ENCODE results near the gene EIF5. TPM values are rescaled to one million over a fixed set of nuclear protein-coding genes. Genes with fewer than 3 reads are reported as not detected.

The EIF5 gene
- total RNA-seq, 1 experiment from 2014 or later = 392 TPM

DNA sequence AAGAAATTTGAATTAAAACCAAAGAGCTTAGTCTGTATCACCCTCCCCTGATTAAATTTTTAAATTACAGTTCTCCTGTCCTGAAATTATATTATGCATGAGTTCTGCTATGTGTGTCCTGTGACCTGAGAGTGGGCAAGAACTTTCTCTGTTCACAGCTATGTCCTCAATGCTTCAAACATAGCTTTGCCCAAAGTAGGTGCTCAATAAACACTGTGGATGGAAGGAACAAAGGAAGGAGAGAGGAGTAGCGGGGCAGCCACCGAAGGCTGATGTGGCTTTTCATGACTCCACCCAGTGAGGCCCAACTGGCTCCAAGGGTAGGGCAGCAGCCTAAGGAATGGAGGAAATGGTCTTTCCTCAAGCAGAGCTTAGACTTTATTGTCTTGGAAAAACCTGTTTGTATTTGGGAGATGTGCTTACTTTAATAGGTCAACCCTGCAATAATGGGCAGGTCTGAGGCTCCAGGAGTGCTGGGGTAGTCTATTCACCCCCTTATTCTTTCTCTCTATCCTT, 43.5 kb downstream of the EIF5 start:
- POLR2A ChIA-PET = no interaction called here

DNA sequence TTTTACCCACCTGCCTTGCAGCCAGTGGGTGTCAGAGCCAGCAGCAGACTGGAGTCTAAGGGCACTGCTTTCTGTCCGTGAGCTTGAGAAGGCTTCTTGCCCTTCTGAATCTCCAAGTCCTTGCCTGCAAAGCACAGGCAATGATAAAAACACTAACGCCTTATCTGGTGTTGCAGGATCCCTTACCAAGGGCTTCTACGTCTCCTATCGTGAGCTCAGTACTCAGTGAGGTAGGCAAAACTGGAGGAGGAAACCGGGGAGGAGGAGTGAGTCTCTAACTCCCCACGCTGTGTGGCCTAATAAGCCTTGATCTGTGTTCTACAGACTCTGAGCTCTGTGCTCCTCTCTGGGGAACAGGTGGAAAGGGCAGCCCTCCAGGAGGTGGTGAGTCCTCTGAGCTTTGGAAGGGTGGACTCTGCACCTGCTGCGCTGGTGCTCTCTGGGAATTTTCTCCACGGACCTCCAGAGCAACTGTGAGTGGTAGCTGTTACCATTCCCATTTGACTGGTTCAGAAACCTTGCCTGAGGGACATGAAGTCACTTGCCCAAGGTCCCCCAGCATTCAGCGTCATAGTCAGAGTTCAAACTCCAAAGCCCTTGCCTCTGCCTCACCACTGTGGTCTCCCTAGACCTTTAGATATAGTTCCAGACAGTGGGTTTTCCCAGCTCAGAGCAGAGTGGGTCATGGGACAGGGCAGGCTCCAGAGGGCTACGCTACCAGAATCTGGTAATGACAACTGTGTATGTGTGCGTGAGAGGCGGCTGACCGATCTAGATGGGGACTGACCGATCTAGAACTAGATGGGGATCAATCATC, 44.2 kb downstream of the EIF5 start:
- H3K27me3 ChIP-seq (replicated peaks; ENCODE audit: control insufficient read depth, insufficient read depth, low read length) = no peaks in the 10 kb centered on the region
- Mint-ChIP-seq H3K27ac (ENCODE audit: unreplicated experiment) (no peak overlapping the region), H3K4me1 (ENCODE audit: low read depth, unreplicated experiment) (no peaks in the 10 kb centered on the region), H3K27me3 (ENCODE audit: insufficient read depth, unreplicated experiment) (peaks cover 15% of the 10 kb centered on the region), H3K9me3 (ENCODE audit: unreplicated experiment) (no peaks in the 10 kb centered on the region), H3K4me3 (ENCODE audit: unreplicated experiment) (no peak overlapping the region), H3K36me3 (ENCODE audit: insufficient read depth, unreplicated experiment) (no peaks in the 10 kb centered on the region)
- CTCF ChIA-PET = interaction anchor here (0.6 kb wide), 1 partner anchor 828 kb away, joined by 3 read pairs; no protein-coding TSS in a partner anchor
- DNase-seq = no peak
- POLR2A ChIA-PET = interaction anchor here (0.7 kb wide), 1 partner anchor 117 kb away, joined by 5 read pairs; no protein-coding TSS in a partner anchor
- H3K36me3 ChIP-seq (ENCODE audit: control insufficient read depth, insufficient read depth, low read length) = no peaks in the 10 kb centered on the region
- no peak overlapping the region for H3K4me3 ChIP-seq (ENCODE audit: low read depth, low read length)
- no peaks in the 10 kb centered on the region for H3K4me1 ChIP-seq
- TF ChIP-seq CTCF (IDR thresholded peaks at IDR 0.05; ENCODE audit: insufficient read depth in 1 of 2, low read depth in 1 of 2, low read length in 1 of 2, severe bottlenecking in 1 of 2, unreplicated experiment in 1 of 2) = no peak
- no TSS peak for BruUV-seq (replicated peaks)
- intact Hi-C loops (cut with micrococcal nuclease; ENCODE audit: unreplicated experiment) = no loop called here
- no peaks in the 10 kb centered on the region for H3K9me3 ChIP-seq

More for the DNA sequence above, 43.5 kb downstream of the EIF5 start:
- no peak for TF ChIP-seq CTCF (IDR thresholded peaks at IDR 0.05; ENCODE audit: insufficient read depth in 1 of 2, low read depth in 1 of 2, low read length in 1 of 2, severe bottlenecking in 1 of 2, unreplicated experiment in 1 of 2)
- Histone ChIP-seq H3K4me3 (ENCODE audit: low read depth, low read length) (no peak overlapping the region), H3K9me3 (no peaks in the 10 kb centered on the region), H3K27me3 (replicated peaks; ENCODE audit: control insufficient read depth, insufficient read depth, low read length) (no peaks in the 10 kb centered on the region), H3K36me3 (ENCODE audit: control insufficient read depth, insufficient read depth, low read length) (no peaks in the 10 kb centered on the region), H3K4me1 (no peaks in the 10 kb centered on the region)
- Mint-ChIP-seq H3K4me3 (ENCODE audit: unreplicated experiment) (no peak overlapping the region), H3K27me3 (ENCODE audit: insufficient read depth, unreplicated experiment) (peaks cover 12% of the 10 kb centered on the region), H3K9me3 (ENCODE audit: unreplicated experiment) (no peaks in the 10 kb centered on the region), H3K36me3 (ENCODE audit: insufficient read depth, unreplicated experiment) (no peaks in the 10 kb centered on the region), H3K4me1 (ENCODE audit: low read depth, unreplicated experiment) (no peaks in the 10 kb centered on the region), H3K27ac (ENCODE audit: unreplicated experiment) (no peak overlapping the region)
- DNase-seq = no peak
- CTCF ChIA-PET = interaction anchor here (0.6 kb wide), 1 partner anchor 829 kb away, joined by 3 read pairs; no protein-coding TSS in a partner anchor
- BruUV-seq (replicated peaks) = no TSS peak
- intact Hi-C loops (cut with micrococcal nuclease; ENCODE audit: unreplicated experiment) = no loop called here

- ChIA-PET POLR2A (no interaction called here), CTCF (interaction anchor here (0.6 kb wide), 1 partner anchor 133 kb away, joined by 3 read pairs; no protein-coding TSS in a partner anchor)
- H3K4me1 Mint-ChIP-seq (ENCODE audit: low read depth, unreplicated experiment) = no peaks in the 10 kb centered on the region
- Histone ChIP-seq H3K36me3 (ENCODE audit: control insufficient read depth, insufficient read depth, low read length) (no peaks in the 10 kb centered on the region), H3K4me3 (ENCODE audit: low read depth, low read length) (no peak overlapping the region), H3K4me1 (0 out of 2 replicates have a peak, but pooled peaks cover 3% of the 10 kb centered on the region), H3K9me3 (no peaks in the 10 kb centered on the region), H3K27me3 (replicated peaks; ENCODE audit: control insufficient read depth, insufficient read depth, low read length) (no peaks in the 10 kb centered on the region)
- no peak overlapping the region for H3K4me3 Mint-ChIP-seq (ENCODE audit: unreplicated experiment)
- DNase-seq = no peak
- H3K27ac Mint-ChIP-seq (ENCODE audit: unreplicated experiment) = no peak overlapping the region
- no peaks in the 10 kb centered on the region for H3K9me3 Mint-ChIP-seq (ENCODE audit: unreplicated experiment)
- BruUV-seq (replicated peaks) = no TSS peak
- H3K27me3 Mint-ChIP-seq (ENCODE audit: insufficient read depth, unreplicated experiment) = peaks cover 13% of the 10 kb centered on the region
- intact Hi-C loops (cut with micrococcal nuclease; ENCODE audit: unreplicated experiment) = no loop called here
- H3K36me3 Mint-ChIP-seq (ENCODE audit: insufficient read depth, unreplicated experiment) = peaks cover 12% of the 10 kb centered on the region
- TF ChIP-seq CTCF (IDR thresholded peaks at IDR 0.05; ENCODE audit: insufficient read depth in 1 of 2, low read depth in 1 of 2, low read length in 1 of 2, severe bottlenecking in 1 of 2, unreplicated experiment in 1 of 2) = no peak
These were observed 46.8 kb downstream of the EIF5 start for GRCh38 chr14:103380719-103381377.
